Measurements from ENCODE around the gene RWDD3.

Gene RWDD3

DNA sequence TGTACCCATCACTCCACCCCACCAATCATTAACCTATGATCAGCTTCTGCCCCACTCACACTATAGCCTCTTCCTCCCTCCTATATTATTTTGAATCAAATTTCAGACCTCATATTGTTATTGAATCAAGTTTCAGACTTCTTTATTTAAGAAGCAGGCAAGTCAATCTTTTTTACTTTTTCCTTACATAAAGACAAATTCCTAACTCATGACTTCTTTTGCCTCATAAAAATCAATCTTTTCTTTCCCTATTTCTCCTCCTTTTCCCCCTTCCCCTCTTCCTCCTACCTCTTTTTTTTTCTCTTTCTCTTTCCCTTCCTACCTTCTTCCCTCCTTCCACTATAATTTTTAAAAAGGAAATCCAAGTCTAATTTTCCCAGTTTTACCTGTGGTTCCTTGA is 4.3 kb upstream of the RWDD3 start:
- no peak overlapping the region for H3K4me3 ChIP-seq (ENCODE audit: low read length)
- no peak overlapping the region for H3K9ac ChIP-seq (ENCODE audit: low read length)
- H3K4me2 ChIP-seq (ENCODE audit: low read length), result no peak overlapping the region

GRCh38 chr1:95230256-95230655 is 3.8 kb upstream of the RWDD3 start:
- H3K27ac ChIP-seq (ENCODE audit: low read length), result no peak overlapping the region
- H2AFZ ChIP-seq (ENCODE audit: low read depth, low read length), result no peak overlapping the region
- peaks cover 8% of the 10 kb centered on the region for H3K79me2 ChIP-seq (ENCODE audit: low read length)
- H3K4me2 ChIP-seq (ENCODE audit: low read length), result no peak overlapping the region
- no peaks in the 10 kb centered on the region for H4K20me1 ChIP-seq (ENCODE audit: insufficient read depth, low read length)
- no peaks in the 10 kb centered on the region for H3K9me3 ChIP-seq (ENCODE audit: insufficient read depth, low read length)
- peaks cover 5% of the 10 kb centered on the region for H3K4me1 ChIP-seq (ENCODE audit: low read length)
- H3K27me3 ChIP-seq (ENCODE audit: low read depth, low read length), result no peaks in the 10 kb centered on the region
- TF ChIP-seq EZH2phosphoT487 (IDR thresholded peaks at IDR 0.05; ENCODE audit: low read depth), result no peak
- no peak overlapping the region for H3K4me3 ChIP-seq (ENCODE audit: low read length)
- no peaks in the 10 kb centered on the region for H3K36me3 ChIP-seq (replicated peaks; ENCODE audit: low read depth, low read length)
- H3K9ac ChIP-seq (ENCODE audit: low read length), result no peak overlapping the region

More for the DNA sequence above, 4.3 kb upstream of the RWDD3 start:
- Histone ChIP-seq H3K79me2 (ENCODE audit: low read length) (peaks cover 7% of the 10 kb centered on the region), H2AFZ (ENCODE audit: low read depth, low read length) (no peak overlapping the region), H3K4me1 (ENCODE audit: low read length) (peaks cover 5% of the 10 kb centered on the region), H3K36me3 (replicated peaks; ENCODE audit: low read depth, low read length) (no peaks in the 10 kb centered on the region), H3K27ac (ENCODE audit: low read length) (no peak overlapping the region), H4K20me1 (ENCODE audit: insufficient read depth, low read length) (no peaks in the 10 kb centered on the region), H3K27me3 (ENCODE audit: low read depth, low read length) (no peaks in the 10 kb centered on the region), H3K9me3 (ENCODE audit: insufficient read depth, low read length) (no peaks in the 10 kb centered on the region)
- TF ChIP-seq EZH2phosphoT487 (IDR thresholded peaks at IDR 0.05; ENCODE audit: low read depth) (no peak), CTCF (IDR thresholded peaks at IDR 0.05; ENCODE audit: low read depth, low read length) (no peak)

DNA sequence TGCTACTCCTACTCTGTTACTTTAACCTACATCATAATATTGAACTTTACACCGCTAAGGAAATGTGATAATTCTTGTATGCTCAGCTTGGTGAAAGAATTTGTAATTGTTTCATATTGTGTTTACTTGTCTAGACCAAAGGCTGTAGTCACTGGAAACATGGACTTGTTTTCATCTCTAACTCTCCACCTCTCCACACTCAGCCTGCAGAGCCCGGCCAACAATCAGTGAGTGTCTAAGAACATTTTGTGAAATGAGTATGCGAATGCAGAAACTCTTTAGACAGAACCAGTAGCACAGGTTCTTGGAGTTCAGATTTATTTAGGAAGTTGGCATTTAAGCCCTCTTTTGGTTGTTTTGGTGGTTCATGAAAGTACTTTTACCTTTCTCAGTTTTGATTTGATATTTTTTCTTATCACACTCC is 3.2 kb upstream of the RWDD3 start:
- peaks cover 2% of the 10 kb centered on the region for H3K36me3 ChIP-seq (replicated peaks; ENCODE audit: low read depth, low read length)
- peaks cover 5% of the 10 kb centered on the region for H3K4me1 ChIP-seq (ENCODE audit: low read length)
- TF ChIP-seq CTCF (IDR thresholded peaks at IDR 0.05; ENCODE audit: low read depth, low read length) (no peak), EZH2phosphoT487 (IDR thresholded peaks at IDR 0.05; ENCODE audit: low read depth) (no peak)
- no peaks in the 10 kb centered on the region for H3K27me3 ChIP-seq (ENCODE audit: low read depth, low read length)
- peaks cover 12% of the 10 kb centered on the region for H3K79me2 ChIP-seq (ENCODE audit: low read length)
- no peak overlapping the region for H3K9ac ChIP-seq (ENCODE audit: low read length)
- H2AFZ ChIP-seq (ENCODE audit: low read depth, low read length), result no peak overlapping the region
- no peak overlapping the region for H3K4me3 ChIP-seq (ENCODE audit: low read length)
- no peak overlapping the region for H3K4me2 ChIP-seq (ENCODE audit: low read length)
- H3K9me3 ChIP-seq (ENCODE audit: insufficient read depth, low read length), result no peaks in the 10 kb centered on the region
- H4K20me1 ChIP-seq (ENCODE audit: insufficient read depth, low read length), result no peaks in the 10 kb centered on the region
- H3K27ac ChIP-seq (ENCODE audit: low read length), result no peak overlapping the region

DNA sequence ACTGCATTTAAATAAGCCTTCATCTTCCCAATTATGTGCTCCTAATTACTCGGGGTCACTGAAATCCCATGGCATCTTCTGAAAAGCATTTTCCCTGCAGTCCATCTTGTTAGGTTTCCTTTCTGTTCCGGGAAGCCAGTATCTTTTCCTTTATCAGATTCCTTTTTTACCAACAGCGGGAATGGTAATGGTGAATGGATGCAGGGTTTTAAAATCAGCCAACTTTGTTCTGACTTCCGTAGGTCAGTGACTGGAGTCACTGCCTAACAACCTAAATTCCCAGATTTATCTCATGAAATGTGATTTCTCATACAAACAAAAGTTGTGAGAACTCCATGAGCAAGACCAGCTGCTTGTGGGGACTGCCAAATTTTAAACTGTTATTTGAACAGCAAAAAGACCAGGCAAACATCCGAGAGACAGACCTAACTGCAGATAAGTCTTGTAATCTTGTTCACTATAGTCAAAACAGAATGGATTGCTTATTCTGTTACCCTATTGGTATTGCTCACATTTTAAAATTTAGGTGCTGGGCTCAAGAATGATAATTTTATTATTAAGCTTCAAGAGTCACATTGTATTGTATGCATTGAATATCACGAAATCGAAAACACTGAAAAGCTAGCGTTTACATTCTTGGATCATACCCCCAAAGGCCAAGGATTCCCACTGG is 1.2 kb upstream of the RWDD3 start:
- Histone ChIP-seq H3K36me3 (replicated peaks; ENCODE audit: low read depth, low read length) (peaks cover 9% of the 10 kb centered on the region), H3K27me3 (ENCODE audit: low read depth, low read length) (no peaks in the 10 kb centered on the region), H2AFZ (ENCODE audit: low read depth, low read length) (no peak overlapping the region), H3K9ac (ENCODE audit: low read length) (no peak overlapping the region), H4K20me1 (ENCODE audit: insufficient read depth, low read length) (no peaks in the 10 kb centered on the region), H3K27ac (ENCODE audit: low read length) (no peak overlapping the region), H3K4me2 (ENCODE audit: low read length) (no peak overlapping the region), H3K9me3 (ENCODE audit: insufficient read depth, low read length) (no peaks in the 10 kb centered on the region), H3K4me3 (ENCODE audit: low read length) (no peak overlapping the region), H3K4me1 (ENCODE audit: low read length) (peaks cover 5% of the 10 kb centered on the region), H3K79me2 (ENCODE audit: low read length) (peaks cover 30% of the 10 kb centered on the region)
- TF ChIP-seq EZH2phosphoT487 (IDR thresholded peaks at IDR 0.05; ENCODE audit: low read depth), result no peak
- TF ChIP-seq CTCF (IDR thresholded peaks at IDR 0.05; ENCODE audit: low read depth, low read length), result no peak

Data from OCI-LY3 (cell line).